Stimulated activated CD8-positive, alpha-beta memory T cell treated with anti-CD3 and anti-CD28 coated beads, Interleukin-12 subunit alpha, Interleukin-12 subunit beta, amount 100 ng/mL, for 24 hours (primary cell): ENCODE data around the gene CAMK2A.

Experiments
- DNase-seq: peaks from one replicate; pipeline ENCODE4 v3.0.0-alpha.2; 2020; ENCODE audit errors: extremely low read depth

Gene CAMK2A

DNA sequence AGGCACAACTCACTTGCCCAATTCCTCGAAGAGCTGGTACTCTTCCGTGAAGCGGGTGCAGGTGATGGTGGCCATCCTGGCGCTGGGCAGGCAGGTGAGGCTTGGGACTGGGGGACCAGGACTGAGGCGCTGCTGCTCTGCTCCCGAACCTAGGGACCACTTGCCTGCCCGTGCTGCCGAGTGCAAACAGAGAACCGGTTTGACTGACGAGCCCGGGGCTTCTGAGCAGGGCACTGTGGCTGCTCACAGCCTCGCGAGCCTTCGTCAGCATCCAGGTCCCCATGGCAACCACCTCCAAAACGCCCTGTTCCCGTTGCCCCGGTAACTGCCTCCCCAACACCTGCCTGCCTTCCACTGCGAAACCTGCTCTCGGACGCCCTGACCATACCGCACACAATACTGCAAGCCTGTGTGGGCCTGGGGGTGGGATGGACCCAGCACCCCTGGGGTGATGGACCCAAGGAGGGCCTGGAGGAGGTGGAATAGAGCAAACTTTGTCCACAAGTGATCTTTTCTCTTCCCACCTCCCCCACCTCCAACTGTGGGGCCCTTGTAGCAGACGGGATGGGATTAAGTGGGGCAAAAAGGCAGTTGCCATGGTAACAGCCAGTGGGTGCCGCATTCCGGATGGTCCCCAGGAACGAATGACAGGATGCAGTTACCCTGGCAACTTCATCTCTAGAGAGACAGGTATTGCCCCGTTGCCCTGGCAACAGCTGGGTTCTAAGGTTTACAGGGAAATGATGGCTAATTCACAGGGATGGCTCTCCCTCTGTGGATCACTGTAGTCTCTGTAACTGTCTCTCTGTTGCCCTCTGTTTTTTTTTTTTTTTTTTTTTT, at the start of gene CAMK2A:
CAMK2A (minus strand) TSS at position 223 of the 840 bp plus-strand sequence; CDS start at position 75, 148 bp downstream.
- DNase-seq = no peak

GRCh38 chr5:150339165-150339564, 49.6 kb upstream of the CAMK2A start:
- DNase-seq = no peak

GRCh38 chr5:150338546-150338945, 49.0 kb upstream of the CAMK2A start:
- DNase-seq = no peak

GRCh38 chr5:150335778-150336177, 46.2 kb upstream of the CAMK2A start:
- no peak for DNase-seq

- no peak for DNase-seq
Observed at GRCh38 chr5:150333400-150333799, 43.8 kb upstream of the CAMK2A start.

DNA sequence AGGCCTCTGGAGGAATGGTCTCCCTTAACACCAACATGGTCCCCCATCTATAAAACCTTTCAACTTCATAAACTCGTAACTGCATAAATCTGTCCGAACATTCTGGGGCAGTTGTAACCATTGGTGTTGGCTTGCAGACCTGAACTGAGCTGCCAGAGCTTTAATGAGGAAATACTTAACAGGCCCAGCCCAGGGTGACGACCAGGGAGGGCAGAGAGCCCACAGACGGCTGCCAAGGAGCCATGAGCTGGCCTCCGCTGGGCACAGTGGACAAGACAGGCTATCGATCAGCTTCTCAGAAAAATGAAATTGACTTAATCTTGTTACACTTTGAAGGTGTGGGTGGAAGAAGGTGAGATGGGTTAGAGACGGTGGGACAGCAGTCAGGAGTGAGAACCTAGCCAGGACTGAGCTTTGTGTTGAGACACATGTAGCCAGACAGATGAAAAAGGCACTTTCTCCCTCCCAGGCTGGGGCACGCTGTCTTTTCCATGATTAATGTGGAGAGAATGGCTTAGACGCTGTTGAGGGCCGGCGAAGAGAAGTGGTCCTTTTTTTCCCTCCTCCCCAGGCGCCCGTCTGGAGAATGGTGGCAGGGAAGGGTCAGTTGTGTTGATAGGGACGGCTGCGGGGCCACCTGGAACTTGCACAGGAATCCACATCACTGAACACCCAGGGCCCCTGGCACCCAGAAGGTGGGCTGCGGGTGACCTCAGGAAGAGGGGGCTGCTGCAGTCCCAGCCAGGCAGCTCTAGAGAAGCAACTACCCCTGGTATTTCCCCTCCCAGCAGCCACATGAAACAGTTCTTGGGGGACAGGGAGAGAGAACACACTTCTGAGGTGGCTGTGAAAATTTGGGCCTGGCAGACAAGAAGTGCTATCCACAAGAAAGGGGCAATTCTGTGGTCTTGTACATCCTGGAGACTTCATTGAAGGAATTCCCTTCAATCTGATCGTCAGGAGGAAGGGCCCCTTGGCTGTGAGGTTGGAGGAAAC, 40.6 kb upstream of the CAMK2A start:
- no peak for DNase-seq

DNA sequence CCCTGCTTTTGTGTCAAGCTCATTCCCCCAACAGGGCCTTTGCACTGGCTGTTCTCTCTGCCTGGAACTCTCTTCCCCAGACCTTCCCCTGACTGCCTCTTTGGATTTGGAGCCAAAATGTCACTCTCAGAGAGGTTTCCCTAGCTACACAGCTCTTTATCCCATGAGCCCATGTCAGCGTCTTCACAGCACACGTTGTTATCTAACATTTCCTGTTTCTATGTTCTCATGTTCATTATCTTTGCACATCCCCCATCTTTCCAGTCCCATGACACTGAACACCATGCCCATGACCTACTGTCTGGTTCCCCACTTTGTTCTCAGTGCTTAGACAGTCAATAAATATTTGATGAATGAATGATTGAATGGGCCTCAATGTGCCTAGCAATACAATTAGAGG, 39.5 kb upstream of the CAMK2A start:
- no peak for DNase-seq

GRCh38 chr5:150328515-150328914, 38.9 kb upstream of the CAMK2A start:
- no peak for DNase-seq

DNA sequence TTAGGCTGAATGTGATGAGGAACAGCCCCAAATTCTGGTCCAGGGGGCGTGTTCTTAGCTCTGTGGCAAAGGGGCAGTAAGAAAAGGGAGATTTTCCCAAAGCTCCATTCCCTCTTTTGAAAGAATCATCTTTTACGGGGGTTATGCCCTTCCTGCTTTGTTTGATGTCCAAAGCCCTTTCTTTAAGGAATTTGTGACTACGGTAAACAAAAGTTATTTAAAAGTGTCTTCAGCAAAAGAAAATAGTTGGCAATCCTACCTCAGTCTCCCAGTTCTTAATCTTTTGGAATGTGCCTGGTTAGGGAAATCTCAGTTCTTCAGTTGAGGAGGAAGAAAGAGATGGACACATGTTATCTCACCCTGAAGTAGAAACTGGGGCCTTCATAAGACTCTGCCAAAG, 37.6 kb upstream of the CAMK2A start:
- no peak for DNase-seq

GRCh38 chr5:150326707-150327106, 37.1 kb upstream of the CAMK2A start:
- DNase-seq = no peak

DNA sequence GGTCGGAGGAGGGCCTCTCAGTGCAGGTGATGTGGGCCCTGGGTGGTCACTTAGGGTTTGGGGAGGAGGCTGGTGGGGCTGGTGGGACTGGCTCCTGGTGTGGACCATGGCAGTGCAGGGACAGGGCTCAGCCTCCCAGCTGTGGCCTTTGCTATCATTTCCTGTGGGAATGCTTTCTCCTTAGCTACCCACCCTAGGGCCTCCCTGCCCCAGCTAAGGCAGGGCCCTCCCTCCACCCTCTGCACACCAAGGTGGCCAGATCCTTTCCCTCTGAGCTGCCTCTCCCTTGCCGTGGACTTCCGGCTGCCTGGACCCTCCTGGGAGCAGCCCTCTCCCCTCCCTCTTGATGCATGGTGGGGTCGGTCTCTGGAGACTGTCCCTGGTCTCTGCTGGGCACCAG, 35.9 kb upstream of the CAMK2A start:
- no peak for DNase-seq

GRCh38 chr5:150323819-150324218, 34.2 kb upstream of the CAMK2A start:
- no peak for DNase-seq

GRCh38 chr5:150323092-150323491, 33.5 kb upstream of the CAMK2A start:
- no peak for DNase-seq

DNA sequence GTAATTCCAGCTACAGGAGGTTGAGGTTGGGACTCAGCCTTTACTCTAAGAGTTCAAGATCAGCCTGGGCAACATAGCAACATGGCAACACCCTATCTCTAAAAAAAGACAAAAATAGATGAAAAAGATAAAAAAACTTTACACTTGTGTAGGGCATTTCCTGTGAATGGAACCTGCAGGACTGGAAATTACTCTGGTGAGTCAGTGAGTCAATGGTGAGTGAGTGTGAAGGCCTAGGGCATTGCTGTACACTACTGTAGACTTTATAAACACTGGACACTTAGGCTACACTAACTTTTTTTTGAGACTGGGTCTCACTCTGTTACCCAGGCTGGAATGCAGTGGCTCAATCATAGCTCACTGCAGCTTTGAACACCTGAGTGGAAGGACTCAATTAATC, 32.6 kb upstream of the CAMK2A start:
- no peak for DNase-seq

DNA sequence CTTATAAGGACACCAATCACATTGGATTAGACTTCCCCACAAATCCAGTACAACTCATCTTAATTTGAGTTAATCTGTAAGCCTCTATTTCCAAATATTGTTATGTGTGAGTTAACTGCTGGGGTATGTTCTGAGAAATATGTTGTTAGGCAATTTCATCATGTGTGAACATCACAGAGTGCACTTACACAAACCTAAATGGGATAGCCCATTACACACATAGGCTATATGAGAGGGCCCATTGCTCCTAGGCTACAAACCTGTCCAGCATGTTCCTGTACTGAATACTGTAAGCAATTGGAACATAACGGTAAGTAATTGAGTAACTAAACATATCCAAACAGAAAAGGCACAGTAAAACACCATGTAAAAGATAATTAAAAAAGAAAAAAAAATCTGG, 32.2 kb upstream of the CAMK2A start:
- DNase-seq = no peak

DNA sequence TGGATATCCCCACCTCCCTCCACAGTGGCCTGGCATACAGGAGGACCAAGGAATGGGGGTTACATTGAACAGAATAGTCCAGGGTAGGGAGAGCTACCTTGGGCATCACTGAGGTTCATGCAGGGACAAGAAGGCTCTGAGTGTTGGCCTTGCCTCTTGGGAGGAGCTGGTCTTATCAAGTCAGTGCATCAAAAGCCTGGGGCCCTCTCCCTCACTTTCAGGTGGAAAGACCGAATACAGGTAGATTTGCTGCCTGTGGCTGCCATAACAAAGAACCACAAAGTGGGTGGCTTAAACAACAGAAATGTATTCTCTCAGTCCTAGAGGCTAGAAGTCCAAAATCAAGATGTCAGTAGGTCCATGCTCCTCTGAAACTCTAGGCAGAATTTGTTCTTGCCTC, 31.6 kb upstream of the CAMK2A start:
- DNase-seq = no peak

DNA sequence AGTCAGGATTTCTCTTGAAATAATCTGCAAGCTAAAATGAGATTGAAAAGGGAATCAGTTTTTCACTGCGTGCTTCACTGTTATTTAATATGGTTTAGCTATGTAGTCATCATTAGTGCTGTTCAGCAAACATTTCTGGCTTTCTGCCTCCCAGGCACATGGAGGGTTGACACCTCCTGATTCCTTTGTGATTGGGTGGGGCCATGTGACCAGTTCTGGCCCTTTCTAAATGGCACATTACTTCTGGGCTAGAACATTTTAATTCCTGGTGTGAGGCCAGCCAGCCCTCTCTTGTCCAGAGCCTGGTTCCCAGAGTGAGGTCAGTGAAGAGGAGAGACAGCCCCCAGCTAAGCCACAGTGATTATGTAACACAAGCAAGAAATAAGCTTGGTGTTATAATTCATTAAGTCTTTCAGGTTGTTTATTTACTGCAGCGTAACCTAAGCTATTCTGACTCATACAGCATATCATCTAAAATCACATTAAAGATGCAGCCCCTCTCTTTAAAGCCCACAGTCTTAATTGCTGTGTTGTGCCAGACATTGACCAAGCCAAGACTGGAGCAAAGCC, 30.6 kb upstream of the CAMK2A start:
- no peak for DNase-seq

DNA sequence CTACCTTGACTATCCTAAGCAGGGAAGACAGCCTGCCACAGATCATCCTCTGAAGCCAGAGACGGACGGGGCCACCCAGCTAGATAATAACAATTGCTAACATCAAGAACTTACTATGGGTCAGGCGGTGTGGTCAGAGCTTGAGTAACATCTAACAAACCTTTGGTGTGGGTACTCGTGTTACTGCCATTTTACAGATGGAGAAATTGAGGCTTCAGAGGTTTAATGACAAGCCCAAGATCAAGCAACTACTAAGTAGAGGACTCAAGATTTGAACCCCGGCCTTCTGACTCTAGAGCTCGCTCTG, 29.9 kb upstream of the CAMK2A start:
- DNase-seq = no peak

DNA sequence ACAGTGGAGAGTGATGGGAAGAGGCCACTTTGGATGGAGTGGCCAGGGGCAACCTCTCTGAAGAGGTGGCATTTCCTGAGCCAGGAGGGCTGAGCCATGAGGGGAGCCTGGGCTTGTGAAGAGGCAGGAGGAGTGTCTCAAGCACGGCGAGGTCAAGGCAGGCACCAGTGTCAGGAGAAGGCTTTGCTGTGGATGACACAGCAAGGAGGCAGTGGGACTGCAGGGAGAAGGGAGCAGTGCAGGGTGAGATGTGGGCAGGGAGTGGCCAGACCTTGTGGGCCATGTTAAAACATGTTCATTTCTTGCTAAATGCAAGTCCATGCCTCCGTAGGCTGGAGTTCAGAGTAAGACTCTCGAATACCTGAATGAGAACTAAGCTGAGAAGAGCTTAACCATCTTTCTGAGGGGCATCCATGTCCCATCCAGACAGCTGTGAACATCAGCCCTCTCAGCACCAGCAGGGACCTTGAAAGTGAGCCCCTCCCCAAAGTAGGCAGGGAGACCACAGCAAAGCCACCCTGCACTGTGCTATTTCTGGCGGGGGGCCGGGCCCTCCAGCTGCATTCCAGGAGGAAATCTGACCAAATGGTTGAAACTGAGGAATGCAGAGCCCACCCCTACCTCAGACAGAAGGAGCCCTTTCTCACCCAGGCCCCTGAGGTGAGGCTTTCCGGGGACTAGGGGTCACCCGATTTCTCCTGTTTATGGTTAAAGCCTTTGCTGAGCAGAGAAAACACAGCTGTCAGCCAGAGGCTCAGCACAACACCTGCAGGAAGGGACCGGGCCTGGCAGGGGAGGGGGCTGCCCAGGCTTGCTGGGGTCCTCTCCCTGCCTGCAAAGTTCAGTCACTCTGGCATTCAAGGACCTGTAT, 29.3 kb upstream of the CAMK2A start:
- no peak for DNase-seq

- DNase-seq = no peak
Observed at GRCh38 chr5:150317048-150318003, 27.8 kb upstream of the CAMK2A start.
